ENCODE results near the gene MEGF6.

Gene MEGF6

DNA sequence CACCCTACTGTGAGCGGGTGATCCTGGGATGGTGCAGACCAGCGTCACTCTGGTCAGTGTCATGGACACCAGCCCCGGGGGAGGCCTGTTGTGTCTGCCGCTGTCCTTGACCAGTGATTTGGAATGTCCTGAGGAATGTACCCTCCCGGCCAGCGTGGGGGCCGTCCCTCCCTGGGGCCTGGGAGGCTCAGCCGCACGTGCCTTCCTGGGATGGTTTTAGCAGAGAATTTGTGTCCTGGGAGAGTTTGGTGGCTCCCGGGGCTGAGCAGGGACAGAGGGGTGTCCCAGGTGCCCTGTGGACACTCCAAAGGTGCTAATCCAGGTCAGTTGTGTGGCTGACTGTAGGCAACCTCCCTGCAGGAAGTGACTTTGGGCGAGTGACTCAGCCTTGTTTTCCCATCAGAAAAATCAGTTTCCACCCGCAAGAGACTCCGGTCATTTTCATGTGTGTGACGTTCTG, 150.6 kb downstream of the MEGF6 start:
- no peak for DNase-seq (ENCODE audit: low spot score)

- no peak for DNase-seq (ENCODE audit: low spot score)
These were observed 151.2 kb downstream of the MEGF6 start for GRCh38 chr1:3459940-3460671.

- no peak for DNase-seq (ENCODE audit: low spot score)
These were observed 152.0 kb downstream of the MEGF6 start for GRCh38 chr1:3459051-3459908.

GRCh38 chr1:3457910-3458883, 153.1 kb downstream of the MEGF6 start:
- no peak for DNase-seq (ENCODE audit: low spot score)

GRCh38 chr1:3456964-3457909, 154.1 kb downstream of the MEGF6 start:
- DNase-seq (ENCODE audit: low spot score): no peak

GRCh38 chr1:3456449-3456963, 154.8 kb downstream of the MEGF6 start:
- DNase-seq (ENCODE audit: low spot score): no peak

- no peak for DNase-seq (ENCODE audit: low spot score)
These were observed 155.4 kb downstream of the MEGF6 start for GRCh38 chr1:3455670-3456448.

DNA sequence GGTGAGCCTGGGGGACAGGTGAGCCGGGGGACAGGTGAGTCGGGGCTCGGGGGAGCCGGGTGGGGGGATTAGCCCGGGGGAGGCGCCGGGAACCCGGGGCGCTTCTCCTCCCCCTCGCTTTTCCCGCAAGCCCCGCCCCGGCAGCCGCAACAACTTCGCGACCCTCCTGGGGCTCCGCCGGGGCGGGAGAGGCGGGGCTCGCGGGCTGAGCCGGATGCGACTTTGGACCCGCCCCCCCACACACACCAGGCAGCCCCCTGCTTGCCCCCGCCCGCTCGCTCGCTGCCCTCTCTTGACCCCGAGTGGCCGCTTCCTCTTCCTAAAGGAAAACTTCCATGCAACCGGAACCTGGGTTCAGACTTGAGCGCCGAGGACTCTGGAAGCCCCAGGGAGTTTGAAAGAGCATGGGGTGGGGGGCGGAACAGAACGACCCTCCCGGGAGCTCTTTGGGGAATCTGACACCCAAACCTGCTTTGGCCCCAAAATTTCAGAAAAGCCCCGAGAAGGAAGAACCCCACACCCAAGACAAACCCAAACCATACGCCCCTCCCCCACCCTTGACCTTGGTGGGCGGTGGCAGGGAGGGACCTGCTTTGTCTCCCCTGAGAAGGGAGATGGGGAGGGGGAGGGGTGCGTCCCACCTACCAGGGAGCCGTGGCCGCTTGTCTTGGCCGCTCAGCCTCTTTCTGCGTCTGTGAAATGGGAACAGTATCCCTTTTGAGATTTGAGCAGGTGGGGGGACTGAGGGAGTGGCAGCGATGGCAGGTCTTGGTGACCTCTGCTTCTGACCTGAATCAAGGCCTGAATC, 156.3 kb downstream of the MEGF6 start:
- DNase-seq (ENCODE audit: low spot score): no peak

DNA sequence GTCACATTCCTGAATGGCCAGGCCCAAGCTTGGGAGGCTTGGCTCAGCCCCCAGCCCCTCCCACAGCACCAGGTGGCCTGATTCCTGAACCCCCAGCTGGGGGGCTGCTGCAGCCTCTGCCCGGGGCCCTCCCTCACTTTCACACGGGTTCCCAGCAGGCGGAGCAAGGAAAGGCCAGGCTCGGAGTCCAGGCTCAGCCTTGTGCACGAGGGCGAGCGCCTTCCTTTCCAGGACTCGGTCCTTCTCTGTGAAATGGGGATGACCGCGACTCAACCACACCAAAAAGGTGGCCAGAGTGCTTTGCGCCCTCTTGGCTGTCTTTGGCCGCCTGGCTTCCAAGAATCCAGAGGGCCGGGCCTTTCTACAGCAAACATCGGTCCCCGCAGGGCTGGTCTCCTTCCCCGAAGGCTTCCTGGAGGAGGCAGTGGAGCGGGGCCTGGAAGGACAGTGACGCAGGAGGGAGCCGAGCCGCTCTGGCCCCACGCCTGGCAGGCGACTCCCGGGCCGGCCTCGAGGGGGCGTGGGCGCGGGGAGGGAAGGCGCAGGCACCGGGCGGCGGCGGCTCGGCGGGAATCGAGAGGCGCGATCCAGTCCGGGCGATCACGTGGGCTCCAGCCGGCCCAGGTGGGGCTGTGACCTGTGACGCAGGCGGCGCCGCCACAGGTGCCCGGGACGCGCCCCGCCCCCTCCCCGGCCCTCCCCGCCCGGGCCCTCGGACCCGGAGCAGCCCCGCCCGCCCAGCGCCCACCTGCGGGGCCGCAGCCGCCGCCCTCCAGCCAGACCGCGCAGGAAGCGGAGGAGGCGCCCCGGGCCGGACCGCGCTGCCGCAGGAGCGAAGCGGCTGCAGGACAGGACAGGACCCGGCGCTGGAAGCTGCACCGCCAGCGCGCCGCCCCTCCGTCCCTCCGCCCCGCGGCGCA, 157.2 kb downstream of the MEGF6 start, which contains the start of gene ARHGEF16:
Gene ARHGEF16, plus strand, starts transcription at position 775 of the 920 bp plus-strand sequence. CDS start 8,420 bp downstream, outside the sequence.
- no peak for DNase-seq (ENCODE audit: low spot score)

- DNase-seq (ENCODE audit: low spot score): peak; percentile 31
These were observed 158.0 kb downstream of the MEGF6 start for GRCh38 chr1:3453203-3453761.

- DNase-seq (ENCODE audit: low spot score): no peak
These were observed 158.5 kb downstream of the MEGF6 start for GRCh38 chr1:3452866-3453175.

- DNase-seq (ENCODE audit: low spot score): no peak
These were observed 159.1 kb downstream of the MEGF6 start for GRCh38 chr1:3451994-3452865.

- no peak for DNase-seq (ENCODE audit: low spot score)
These were observed 160.3 kb downstream of the MEGF6 start for GRCh38 chr1:3450983-3451382.

- no peak for DNase-seq (ENCODE audit: low spot score)
These were observed 161.0 kb downstream of the MEGF6 start for GRCh38 chr1:3450202-3450863.

DNA sequence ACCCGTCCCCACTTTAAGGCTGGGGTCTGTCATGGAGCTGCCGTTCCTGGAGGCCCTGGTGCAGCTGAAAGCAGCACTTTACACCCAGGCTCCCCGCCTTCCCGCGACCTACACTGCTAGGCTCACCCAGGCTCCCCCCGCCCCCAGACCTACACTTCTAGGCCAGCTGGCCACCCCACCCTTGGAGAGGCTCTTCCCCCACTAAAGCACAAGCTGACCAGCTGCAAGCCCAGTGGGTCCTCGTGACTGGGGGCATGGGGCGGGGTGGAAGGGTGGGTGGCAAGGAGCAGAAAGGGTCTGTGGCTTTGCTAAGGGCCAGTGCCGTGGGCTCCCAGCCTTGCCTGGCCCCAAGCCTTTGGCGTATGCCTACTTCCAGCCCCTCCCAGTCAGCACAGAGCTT, 166.6 kb downstream of the MEGF6 start:
- DNase-seq (ENCODE audit: low spot score): no peak

- no peak for DNase-seq (ENCODE audit: low spot score)
These were observed 167.0 kb downstream of the MEGF6 start for GRCh38 chr1:3444298-3444697.

Data from SK-N-DZ (cell line).